KOPT-K1 (cell line): Measurements from ENCODE around the gene NOTCH1.

ENCODE experiments used
- H3K27ac ChIP-seq: fragments of 200-600 bp; sonication (generic); 2 replicates; pipeline ENCODE4 v1.5.1; 2016; ENCODE audit warnings: antibody characterized with exemption, mild to moderate bottlenecking, low read depth, low read length; ENCODE audit not compliant: poor library complexity, severe bottlenecking
- H3K36me3 ChIP-seq: fragments of 200-600 bp; sonication (generic); 2 replicates; pipeline ENCODE4 v1.5.1; 2017; ENCODE audit warnings: antibody characterized with exemption, mild to moderate bottlenecking, low read length, moderate library complexity; ENCODE audit not compliant: insufficient read depth
- H3K9me3 ChIP-seq: fragments of 200-600 bp; sonication (generic); 2 replicates; pipeline ENCODE4 v1.5.1; 2017; ENCODE audit warnings: antibody characterized with exemption, low read length, mild to moderate bottlenecking; ENCODE audit not compliant: insufficient read depth, poor library complexity, severe bottlenecking

Gene NOTCH1

DNA sequence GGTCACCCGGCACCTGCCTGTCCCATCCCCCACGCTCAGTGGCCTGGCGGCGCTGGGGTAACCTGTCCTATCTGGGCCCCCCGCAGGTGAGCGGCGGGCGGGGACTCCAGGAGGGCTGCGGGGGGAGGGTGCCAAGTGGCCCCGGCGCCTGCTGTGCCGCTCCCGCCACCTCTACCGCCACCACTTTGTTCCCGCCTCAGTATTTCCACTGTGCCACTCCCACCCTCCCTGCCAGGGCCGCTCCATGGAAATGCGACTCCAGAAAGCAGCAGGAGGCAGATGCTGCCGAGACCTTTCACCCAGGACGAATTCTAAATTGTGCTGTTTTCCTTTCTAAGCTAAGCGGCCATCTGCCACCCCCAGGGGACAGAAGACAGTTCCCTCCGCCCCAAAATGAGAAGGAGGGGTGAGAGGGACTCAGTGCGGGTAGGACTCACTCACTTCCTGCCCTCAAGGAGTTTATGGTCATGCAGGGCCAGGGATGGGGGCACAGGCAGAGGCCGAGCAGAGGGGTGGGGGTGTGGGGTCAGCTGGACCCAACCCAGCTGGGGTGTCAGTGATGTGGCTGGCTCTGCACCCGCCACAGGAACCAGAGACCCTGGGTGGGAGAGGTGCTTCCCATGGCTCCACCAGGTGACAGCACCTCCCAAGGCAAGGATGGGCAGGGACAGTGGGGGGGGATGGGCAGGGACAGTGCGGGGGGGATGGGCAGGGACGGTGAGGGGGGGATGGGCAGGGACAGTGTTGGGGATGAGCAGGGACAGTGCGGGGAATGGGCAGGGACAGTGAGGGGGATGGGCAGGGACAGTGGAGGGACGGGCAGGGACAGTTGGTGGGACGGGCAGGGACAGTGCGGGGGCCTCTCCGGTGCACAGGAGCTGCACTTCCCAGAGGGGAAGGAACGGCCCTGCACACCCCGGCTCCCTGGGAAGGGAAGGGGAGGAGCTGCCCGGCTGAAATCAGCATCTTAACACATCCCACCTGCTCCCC, 17.8 kb downstream of the NOTCH1 start:
- H3K36me3 ChIP-seq = peaks cover 70% of the 10 kb centered on the region
- H3K9me3 ChIP-seq = no peaks in the 10 kb centered on the region
- H3K27ac ChIP-seq = peak overlapping the region; percentile 97

DNA sequence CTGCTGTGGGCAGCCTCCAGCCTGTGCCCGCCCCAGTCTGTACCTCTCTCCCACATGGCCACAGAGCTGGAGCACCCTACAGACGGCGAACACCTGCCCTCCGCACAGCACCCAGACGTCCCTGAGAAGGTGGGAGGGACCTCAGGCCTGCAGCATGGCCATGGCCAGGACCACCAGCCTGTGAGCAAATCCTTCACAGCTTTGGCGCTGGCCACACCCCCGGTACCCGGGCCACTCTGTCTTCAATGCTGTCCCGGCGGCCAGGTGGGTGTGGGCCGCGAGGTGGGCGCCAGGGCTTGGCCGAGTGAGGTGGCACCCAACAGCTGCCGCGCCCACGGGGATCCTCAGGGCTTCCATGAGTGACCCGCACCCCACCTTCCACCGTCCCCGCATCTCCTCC, 18.7 kb downstream of the NOTCH1 start:
- Histone ChIP-seq H3K36me3 (peaks cover 79% of the 10 kb centered on the region), H3K9me3 (no peaks in the 10 kb centered on the region), H3K27ac (peak overlapping the region; percentile 30)

DNA sequence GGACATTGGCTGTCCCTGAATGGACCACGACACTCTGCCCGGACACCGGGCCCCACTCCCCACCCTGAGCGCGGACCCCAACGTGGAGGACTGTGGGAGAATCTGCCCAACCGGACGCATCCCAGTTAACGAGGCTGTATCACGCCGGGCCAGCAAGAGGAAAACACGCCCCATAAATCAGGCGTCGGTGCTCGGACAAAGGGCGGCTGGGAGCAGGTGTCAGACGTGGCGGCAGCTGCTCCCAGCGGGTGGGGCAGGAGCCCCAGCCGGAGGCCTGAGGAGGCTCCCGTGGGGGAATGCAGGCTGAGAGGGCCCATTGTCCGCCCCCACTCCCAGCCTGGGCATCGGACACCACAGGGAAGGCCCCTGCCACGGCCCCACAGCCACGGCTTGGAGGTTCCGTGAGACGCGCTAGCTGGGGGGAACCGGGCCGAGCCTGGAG, 19.2 kb downstream of the NOTCH1 start:
- Histone ChIP-seq H3K27ac (peak overlapping the region; percentile 18), H3K9me3 (no peaks in the 10 kb centered on the region), H3K36me3 (peaks cover 81% of the 10 kb centered on the region)

DNA sequence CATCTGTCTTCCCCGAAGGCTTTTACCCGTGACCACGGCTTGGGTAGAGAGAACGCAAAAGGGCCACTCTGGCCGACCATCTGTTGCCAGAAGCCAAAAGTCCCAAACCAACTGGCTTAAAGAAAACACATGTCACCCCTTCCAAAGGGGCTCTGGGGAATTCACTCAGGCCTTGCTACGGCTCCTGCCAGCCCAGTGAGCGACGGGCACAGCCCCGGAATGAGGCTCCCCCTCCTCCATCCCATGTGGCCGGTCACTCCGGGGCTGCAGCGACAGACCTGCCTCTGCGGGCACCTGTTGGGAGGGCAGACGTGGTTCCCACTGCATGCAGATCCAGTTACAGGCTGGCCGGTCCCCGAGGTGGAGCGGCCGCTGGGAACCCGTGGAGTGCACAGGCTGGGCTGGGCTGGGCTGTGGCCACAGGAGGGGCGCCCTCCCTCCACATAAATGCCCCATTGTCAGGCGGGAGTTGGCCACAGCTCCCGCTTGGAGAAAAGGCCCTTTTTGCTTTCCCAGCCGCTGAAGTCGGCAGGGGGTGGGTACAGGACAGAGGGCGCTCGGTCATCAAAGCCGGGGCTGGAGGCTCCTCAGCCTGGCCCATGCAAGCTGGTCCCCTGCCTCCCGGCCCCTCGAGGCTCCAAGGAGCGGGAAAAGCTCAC, 19.9 kb downstream of the NOTCH1 start:
- H3K27ac ChIP-seq = no peak overlapping the region
- H3K36me3 ChIP-seq = peaks cover 86% of the 10 kb centered on the region
- H3K9me3 ChIP-seq = no peaks in the 10 kb centered on the region

DNA sequence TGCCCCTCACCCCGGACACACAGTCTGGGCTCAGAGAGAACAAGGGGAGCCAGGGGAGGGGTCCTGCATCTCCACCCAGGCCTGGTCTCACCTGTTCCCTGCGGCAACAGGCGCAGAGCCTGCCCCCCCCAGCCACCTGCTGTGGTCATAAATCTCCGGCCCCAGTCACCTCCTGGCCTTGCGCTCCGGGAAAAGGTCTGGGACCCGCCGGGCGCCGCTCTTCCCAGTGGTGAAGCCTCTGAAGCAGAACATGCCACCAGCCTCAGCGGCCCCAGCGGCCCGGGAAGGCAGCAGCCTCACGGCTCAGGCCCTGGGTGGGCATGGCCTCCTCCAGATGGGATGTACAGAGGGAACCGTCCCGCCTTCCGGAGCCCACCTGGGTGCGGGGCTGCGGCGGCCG, 20.6 kb downstream of the NOTCH1 start:
- Histone ChIP-seq H3K36me3 (peaks cover 86% of the 10 kb centered on the region), H3K9me3 (no peaks in the 10 kb centered on the region), H3K27ac (peak overlapping the region; percentile 13)

DNA sequence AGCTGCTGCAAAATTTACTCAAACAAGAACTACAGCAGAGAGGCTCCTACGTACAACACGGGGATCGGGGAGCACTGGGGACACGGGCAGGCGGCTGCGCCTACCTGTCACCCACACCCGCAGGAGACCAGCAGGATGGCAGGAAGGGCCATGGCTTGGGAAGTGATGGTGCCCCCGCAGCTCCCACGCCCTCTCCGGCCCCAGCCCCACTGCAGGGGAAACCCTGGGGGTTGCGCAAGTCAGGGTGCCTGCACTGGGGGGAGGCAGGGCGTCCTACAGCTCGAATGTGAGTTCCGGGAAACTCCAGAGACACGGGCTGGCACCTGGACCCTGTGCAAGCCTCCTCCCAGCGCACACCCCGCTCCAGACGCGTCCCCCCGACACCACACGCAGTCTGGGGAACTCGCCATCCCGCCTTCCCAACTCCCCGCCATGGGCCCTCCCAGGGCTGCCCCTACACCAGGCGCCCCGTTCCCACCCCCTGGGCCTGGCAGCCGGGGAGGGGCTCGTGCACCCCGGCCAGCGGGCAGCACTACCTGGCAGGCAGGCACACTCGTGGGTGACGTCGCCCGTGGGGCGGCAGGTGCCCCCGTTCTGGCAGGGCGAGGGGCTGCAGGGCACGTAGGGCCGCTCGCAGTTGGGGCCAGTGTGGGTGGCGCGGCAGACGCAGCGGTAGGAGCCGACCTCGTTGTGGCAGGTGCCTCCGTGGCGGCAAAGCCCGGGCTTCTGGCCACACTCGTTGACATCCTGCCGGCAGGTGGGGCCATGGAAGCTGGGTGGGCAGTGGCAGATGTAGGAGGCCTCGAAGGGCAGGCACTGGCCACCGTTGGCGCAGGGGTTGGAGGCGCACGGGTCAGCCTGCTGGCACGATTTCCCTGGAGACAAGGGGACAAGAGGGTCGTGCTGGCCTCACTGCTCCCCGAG, 23.3 kb downstream of the NOTCH1 start:
- no peaks in the 10 kb centered on the region for H3K9me3 ChIP-seq
- H3K36me3 ChIP-seq = peaks cover 97% of the 10 kb centered on the region
- H3K27ac ChIP-seq = no peak overlapping the region

DNA sequence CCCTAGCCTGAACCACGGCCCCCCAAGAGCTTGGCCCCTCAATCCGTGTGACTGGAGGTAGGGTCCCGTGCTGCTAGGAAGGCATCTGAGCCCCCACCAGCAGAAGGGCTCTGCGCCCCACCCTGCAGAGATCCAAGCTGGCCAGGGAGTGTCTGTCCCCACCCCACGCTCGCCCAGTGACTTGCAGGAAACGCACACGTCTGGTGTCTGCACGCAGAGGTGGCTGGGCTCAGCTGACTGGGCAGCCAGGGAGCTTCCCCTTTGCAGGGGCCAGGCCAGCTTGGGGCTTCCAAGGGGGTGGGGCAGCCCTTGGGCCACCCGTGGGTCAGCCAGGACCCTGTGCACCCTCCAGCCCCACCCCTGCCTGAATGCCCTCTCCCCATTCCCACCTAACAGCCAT, 24.3 kb downstream of the NOTCH1 start:
- Histone ChIP-seq H3K27ac (no peak overlapping the region), H3K36me3 (peaks cover 97% of the 10 kb centered on the region), H3K9me3 (no peaks in the 10 kb centered on the region)

DNA sequence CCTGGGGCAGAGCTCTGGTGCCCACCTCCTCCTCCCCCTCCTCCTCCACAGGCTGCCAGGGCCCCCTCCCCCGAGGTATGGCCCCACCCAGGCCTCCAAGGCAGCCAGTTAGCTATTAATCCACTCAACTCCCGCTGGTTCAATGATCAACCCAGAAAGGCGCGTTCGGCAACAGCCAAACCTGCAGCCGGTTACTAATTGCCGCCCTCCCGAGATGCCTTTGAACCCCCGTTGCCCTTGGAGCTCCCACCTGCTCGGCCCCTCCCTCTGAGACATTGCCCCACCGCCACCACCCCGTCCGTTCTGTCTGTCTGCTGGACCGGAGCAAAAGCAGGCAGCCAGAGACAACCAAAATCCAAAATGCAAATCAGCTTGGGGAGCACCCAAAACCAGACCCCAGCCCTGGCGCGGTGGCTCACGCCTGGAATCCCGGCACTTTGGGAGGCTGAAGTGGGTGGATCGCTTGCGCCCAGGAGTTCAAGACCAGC, 25.8 kb downstream of the NOTCH1 start:
- H3K27ac ChIP-seq = no peak overlapping the region
- peaks cover 97% of the 10 kb centered on the region for H3K36me3 ChIP-seq

DNA sequence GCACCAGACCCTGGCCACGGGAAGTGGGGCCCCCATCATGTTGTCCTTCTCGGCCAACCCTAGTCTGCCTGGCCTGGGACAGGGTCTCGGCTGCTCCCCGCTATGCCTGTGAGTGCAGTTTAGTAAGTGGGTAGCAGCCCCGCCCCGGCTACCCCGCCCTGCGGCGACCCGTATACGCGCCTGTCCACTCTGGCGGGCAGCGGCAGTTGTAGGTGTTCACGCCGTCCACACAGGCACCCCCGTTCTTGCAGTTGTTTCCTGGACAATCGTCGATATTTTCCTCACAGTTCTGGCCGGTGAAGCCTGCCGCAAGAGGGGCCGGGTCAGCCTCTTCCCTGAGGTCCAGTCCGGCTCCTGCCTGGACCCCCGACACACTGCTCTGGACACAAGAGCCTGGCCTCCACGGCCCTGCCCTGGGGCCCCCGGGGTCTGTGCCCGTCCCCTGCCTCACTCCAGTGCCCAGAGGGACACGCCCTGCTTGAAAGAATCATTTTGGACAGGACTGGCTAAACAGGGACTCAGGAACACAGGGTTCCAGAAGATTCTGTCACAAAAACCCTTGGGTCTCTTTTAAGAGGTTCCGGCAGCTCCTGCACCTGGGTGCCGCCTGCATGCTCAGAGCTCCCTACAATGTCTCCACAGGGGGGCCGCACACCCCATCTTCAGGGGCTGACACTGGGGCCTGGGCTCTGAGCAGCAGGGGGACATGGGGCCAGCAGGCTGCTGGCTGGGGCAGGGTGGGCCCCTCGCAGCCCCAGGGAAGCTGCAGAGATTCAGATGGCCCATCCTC, 26.4 kb downstream of the NOTCH1 start:
- H3K9me3 ChIP-seq = no peaks in the 10 kb centered on the region
- H3K27ac ChIP-seq = no peak overlapping the region
- peaks cover 97% of the 10 kb centered on the region for H3K36me3 ChIP-seq

More for the DNA sequence above, 25.8 kb downstream of the NOTCH1 start:
- no peaks in the 10 kb centered on the region for H3K9me3 ChIP-seq

DNA sequence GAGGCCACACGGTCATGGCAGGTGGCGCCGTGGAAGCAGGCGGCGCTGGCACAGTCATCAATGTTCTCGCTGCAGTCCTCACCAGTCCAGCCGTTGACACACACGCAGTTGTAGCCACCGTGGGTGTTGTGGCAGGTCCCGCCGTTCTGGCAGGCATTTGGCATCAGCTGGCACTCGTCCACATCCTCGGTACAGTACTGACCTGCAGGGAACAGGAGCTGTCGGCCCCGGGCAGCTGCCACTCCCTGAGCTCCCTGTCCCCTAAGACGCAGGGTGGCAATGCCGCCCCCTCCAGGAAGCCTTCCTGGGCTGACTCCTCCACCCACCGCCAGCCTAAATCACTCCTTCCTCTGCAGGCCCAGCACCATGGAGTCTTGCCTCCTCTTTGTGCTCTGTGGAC, 27.2 kb downstream of the NOTCH1 start:
- Histone ChIP-seq H3K27ac (no peak overlapping the region), H3K9me3 (no peaks in the 10 kb centered on the region), H3K36me3 (peaks cover 97% of the 10 kb centered on the region)

DNA sequence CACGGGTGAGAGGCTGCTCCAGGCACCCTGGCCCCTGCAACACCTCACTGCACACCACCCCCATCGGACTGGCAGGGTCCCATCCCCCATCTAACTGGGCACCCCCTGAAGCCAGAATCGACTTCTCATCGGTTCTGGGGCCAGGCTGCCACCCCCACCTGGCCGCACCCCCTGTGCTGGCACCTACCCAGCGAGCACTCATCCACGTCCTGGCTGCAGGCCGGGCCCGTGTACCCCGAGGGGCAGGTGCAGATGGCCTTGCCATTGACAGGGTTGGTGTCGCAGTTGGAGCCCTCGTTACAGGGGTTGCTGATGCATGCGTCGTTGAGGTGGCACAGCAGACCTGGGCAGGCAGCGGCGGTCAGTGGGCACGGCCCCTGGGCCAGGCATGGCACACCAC, 27.9 kb downstream of the NOTCH1 start:
- H3K27ac ChIP-seq = no peak overlapping the region
- H3K36me3 ChIP-seq = peaks cover 97% of the 10 kb centered on the region
- no peaks in the 10 kb centered on the region for H3K9me3 ChIP-seq

DNA sequence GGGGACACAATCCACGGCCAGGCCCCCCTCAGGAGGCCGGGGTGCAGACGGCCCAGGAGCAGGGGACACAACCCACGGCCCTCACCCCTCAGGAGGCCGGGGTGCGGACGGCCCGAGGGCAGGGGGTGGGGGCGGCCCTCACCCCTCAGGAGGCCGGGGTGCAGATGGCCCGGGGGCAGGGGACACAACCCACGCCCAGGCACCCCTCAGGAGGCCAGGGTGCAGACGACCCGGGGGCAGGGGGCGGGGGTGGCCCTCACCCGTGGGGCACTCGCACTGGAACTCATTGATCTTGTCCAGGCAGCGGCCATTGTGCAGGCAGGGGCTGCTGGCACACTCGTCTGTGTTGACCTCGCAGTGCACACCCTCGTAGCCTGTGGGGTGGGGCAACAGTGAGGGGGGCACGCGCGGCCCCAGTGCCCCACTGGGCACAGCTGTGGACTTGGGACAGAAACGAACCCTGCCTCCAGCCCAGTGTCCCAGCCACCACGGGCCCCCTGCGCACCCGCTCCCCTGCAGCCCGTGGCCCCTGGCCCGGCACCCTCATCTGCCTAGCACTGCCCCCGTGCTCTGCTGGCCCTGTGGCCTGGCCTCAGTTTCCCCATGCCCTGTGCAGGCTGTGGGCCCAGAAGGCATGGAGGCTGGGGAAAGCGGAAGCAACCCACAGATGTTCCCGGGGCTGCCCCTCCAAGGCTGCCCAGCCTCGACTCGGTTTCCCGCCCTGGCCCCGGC, 28.7 kb downstream of the NOTCH1 start:
- no peaks in the 10 kb centered on the region for H3K9me3 ChIP-seq
- H3K27ac ChIP-seq = no peak overlapping the region
- H3K36me3 ChIP-seq = peaks cover 97% of the 10 kb centered on the region

DNA sequence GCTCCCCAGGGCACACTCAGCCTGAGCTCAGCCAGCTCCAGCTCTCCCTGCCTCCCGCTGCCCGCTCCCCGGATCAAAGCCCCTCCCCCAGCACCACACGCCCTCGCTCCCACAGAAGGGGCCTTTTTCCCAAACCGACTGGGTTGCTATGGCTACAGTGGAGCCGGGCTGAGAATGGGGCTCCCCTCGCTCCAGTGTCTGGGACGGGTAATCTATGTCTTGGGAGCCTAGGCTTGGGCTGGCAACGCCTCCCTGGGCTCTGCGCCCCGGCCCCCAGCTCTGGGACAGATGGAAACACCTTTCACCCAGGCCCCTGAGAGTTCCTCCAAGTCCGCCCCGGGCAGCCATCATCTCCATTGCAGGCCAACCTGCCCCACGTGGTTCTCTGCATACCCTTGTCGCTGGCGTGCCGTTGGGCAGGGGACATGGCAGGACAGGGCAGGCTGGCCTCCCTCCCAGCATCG, 29.6 kb downstream of the NOTCH1 start:
- H3K36me3 ChIP-seq = peaks cover 100% of the 10 kb centered on the region
- H3K9me3 ChIP-seq = no peaks in the 10 kb centered on the region
- H3K27ac ChIP-seq = no peak overlapping the region
